ENCODE data around the gene CFAP299.

- no peak for TF ChIP-seq POLR2A (IDR thresholded peaks at IDR 0.05)
- TF ChIP-seq, protein P1, sequence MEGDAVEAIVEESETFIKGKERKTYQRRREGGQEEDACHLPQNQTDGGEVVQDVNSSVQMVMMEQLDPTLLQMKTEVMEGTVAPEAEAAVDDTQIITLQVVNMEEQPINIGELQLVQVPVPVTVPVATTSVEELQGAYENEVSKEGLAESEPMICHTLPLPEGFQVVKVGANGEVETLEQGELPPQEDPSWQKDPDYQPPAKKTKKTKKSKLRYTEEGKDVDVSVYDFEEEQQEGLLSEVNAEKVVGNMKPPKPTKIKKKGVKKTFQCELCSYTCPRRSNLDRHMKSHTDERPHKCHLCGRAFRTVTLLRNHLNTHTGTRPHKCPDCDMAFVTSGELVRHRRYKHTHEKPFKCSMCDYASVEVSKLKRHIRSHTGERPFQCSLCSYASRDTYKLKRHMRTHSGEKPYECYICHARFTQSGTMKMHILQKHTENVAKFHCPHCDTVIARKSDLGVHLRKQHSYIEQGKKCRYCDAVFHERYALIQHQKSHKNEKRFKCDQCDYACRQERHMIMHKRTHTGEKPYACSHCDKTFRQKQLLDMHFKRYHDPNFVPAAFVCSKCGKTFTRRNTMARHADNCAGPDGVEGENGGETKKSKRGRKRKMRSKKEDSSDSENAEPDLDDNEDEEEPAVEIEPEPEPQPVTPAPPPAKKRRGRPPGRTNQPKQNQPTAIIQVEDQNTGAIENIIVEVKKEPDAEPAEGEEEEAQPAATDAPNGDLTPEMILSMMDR (IDR thresholded peaks at IDR 0.05) = no peak
Measured at GRCh38 chr4:80454556-80454955, 119.0 kb downstream of the CFAP299 start.

Measured in Peyer's patch (tissue), 4 donors.